Measurements from ENCODE around the gene CHIT1. TPM values are rescaled to one million over a fixed set of nuclear protein-coding genes. Genes with fewer than 3 reads are reported as not detected.

The CHIT1 gene
- total RNA-seq, 4 donors from 2014 or later = 0.39 to 0.42 TPM; not detected in 2

GRCh38 chr1:203168991-203169390 is 60.5 kb downstream of the CHIT1 start:
- H3K9me3 ChIP-seq = no peaks in the 10 kb centered on the region
- H3K36me3 ChIP-seq = no peaks in the 10 kb centered on the region
- no peak overlapping the region for H3K4me3 ChIP-seq
- H3K4me1 ChIP-seq = peaks cover 0 to 4% (median 0%) of the 10 kb centered on the region in 4 donors
- no peak for DNase-seq (ENCODE audit: low spot score in 2 of 2)
- H3K27ac ChIP-seq = no peak overlapping the region
- 87 to 94% methylated on average over 8 to 9 of the region's 9 CpGs for WGBS, 2 donors
- no peak for TF ChIP-seq POLR2A (IDR thresholded peaks at IDR 0.05)
- no peak for TF ChIP-seq CTCF (IDR thresholded peaks at IDR 0.05)
- no peak for TF ChIP-seq EP300 (IDR thresholded peaks at IDR 0.05)
- H3K27me3 ChIP-seq = no peaks in the 10 kb centered on the region

GRCh38 chr1:203168256-203168786 is 61.2 kb downstream of the CHIT1 start:
- no peaks in the 10 kb centered on the region for H3K27me3 ChIP-seq
- no peak overlapping the region for H3K4me3 ChIP-seq
- WGBS, 2 donors = 91 to 94% methylated on average over 12 of the region's 12 CpGs
- no peaks in the 10 kb centered on the region for H3K36me3 ChIP-seq
- H3K9me3 ChIP-seq = no peaks in the 10 kb centered on the region
- H3K4me1 ChIP-seq = peaks cover 0 to 4% (median 0%) of the 10 kb centered on the region in 4 donors
- H3K27ac ChIP-seq = no peak overlapping the region
- TF ChIP-seq POLR2A (IDR thresholded peaks at IDR 0.05) (no peak), EP300 (IDR thresholded peaks at IDR 0.05) (no peak), CTCF (IDR thresholded peaks at IDR 0.05) (no peak)
- DNase-seq (ENCODE audit: low spot score in 2 of 2) = no peak

- Histone ChIP-seq H3K36me3 (no peaks in the 10 kb centered on the region), H3K9me3 (no peaks in the 10 kb centered on the region), H3K4me1 (peaks cover 0 to 4% (median 0%) of the 10 kb centered on the region in 4 donors), H3K27ac (no peak overlapping the region), H3K4me3 (no peak overlapping the region), H3K27me3 (no peaks in the 10 kb centered on the region)
- TF ChIP-seq CTCF (IDR thresholded peaks at IDR 0.05) (no peak), POLR2A (IDR thresholded peaks at IDR 0.05) (no peak), EP300 (IDR thresholded peaks at IDR 0.05) (no peak)
- no peak for DNase-seq (ENCODE audit: low spot score in 2 of 2)
- WGBS, 2 donors = 95 to 97% methylated on average over 4 of the region's 5 CpGs
Measured at GRCh38 chr1:203167913-203168200, 61.6 kb downstream of the CHIT1 start.

- Histone ChIP-seq H3K27ac (no peak overlapping the region), H3K9me3 (no peaks in the 10 kb centered on the region), H3K36me3 (no peaks in the 10 kb centered on the region), H3K4me1 (peaks cover 0 to 4% (median 0%) of the 10 kb centered on the region in 4 donors), H3K4me3 (no peak overlapping the region), H3K27me3 (no peaks in the 10 kb centered on the region)
- DNase-seq (ENCODE audit: low spot score in 2 of 2) = no peak
- 76 to 77% methylated on average over 21 to 22 of the region's 23 CpGs for WGBS, 2 donors
- TF ChIP-seq CTCF (IDR thresholded peaks at IDR 0.05) = no peak
- no peak for TF ChIP-seq EP300 (IDR thresholded peaks at IDR 0.05)
- TF ChIP-seq POLR2A (IDR thresholded peaks at IDR 0.05) = no peak
Measured at GRCh38 chr1:203167026-203167912, 62.2 kb downstream of the CHIT1 start.

GRCh38 chr1:203166192-203166940 is 63.1 kb downstream of the CHIT1 start:
- TF ChIP-seq EP300 (IDR thresholded peaks at IDR 0.05) (no peak), POLR2A (IDR thresholded peaks at IDR 0.05) (no peak), CTCF (IDR thresholded peaks at IDR 0.05) (no peak)
- H3K27me3 ChIP-seq = no peaks in the 10 kb centered on the region
- H3K4me3 ChIP-seq = no peak overlapping the region
- 66 to 71% methylated on average over 13 to 14 of the region's 14 CpGs for WGBS, 2 donors
- no peak overlapping the region for H3K27ac ChIP-seq
- DNase-seq (ENCODE audit: low spot score in 2 of 2) = no peak
- no peaks in the 10 kb centered on the region for H3K9me3 ChIP-seq
- peaks cover 0 to 4% (median 0%) of the 10 kb centered on the region in 4 donors for H3K4me1 ChIP-seq
- no peaks in the 10 kb centered on the region for H3K36me3 ChIP-seq

Data from tibial nerve (tissue), 4 donors.